GM23248 (cell line): ENCODE measurements around the gene PDCD10.

Experiments used
- EZH2 ChIP-seq: fragments of 200-600 bp; sonication (generic); IDR thresholded peaks from 2 replicates; pipeline ENCODE4 v1.6.1; 2018; ENCODE audit warnings: antibody characterized with exemption, mild to moderate bottlenecking; ENCODE audit not compliant: insufficient read depth, poor library complexity, severe bottlenecking
- EZH2phosphoT487 ChIP-seq: fragments of 200-600 bp; sonication (generic); IDR thresholded peaks from 2 replicates; pipeline ENCODE4 v1.6.1; 2018; ENCODE audit warnings: antibody characterized with exemption, moderate library complexity, mild to moderate bottlenecking, low read depth; ENCODE audit not compliant: insufficient read depth

DNA sequence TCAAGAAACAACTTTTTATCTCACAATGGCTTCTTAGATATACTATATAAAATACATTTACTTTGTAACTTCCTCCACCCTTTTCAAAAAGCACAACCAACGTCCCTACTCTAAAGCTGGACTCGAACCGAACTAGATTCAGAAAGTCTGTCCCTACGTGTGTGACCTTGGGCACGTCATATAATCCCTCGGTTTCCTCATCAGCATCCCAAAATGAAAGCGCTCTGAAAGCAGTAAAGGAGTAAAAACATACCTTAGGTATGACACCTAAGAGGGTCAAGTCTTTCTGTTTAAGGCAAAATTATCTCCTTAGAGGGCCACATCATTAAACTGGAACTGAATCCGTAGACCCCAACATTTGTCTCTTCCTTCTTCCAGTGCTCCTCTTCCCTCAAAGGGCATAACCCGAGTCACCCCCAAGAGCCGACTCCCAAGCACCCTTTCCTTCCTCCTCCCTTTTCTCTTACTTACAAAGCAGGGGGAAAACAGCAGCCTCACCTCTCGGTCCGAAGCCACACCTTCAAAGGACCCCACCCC lies 663 bp downstream of the PDCD10 start:
- TF ChIP-seq EZH2 (no peak), EZH2phosphoT487 (no peak)
